GM21367 (cell line): Measurements from ENCODE around the gene LIPG.
"Not testable (repeated sequence)": the region's sequence is repeated elsewhere in the genome, so short reads cannot be mapped to it uniquely, and the experiment has no call there.

Source experiments
- ATAC-seq: cut with Tn5 transposase; IDR thresholded peaks from one replicate; pipeline ENCODE4 v1.9.1; 2021; ENCODE audit not compliant: unreplicated experiment

Gene LIPG

GRCh38 chr18:49572611-49573345 is 10.9 kb downstream of the LIPG start:
- ATAC-seq, result no peak

- no peak for ATAC-seq
Measured at GRCh38 chr18:49573835-49574234, 12.0 kb downstream of the LIPG start.

- not testable (repeated sequence) for ATAC-seq
Measured at GRCh38 chr18:49579041-49579440, 17.2 kb downstream of the LIPG start.

- not testable (repeated sequence) for ATAC-seq
Measured at GRCh38 chr18:49579583-49579982, 17.7 kb downstream of the LIPG start.

GRCh38 chr18:49580279-49580678 is 18.4 kb downstream of the LIPG start:
- ATAC-seq, result no peak

- ATAC-seq, result no peak
Measured at GRCh38 chr18:49581371-49581770, 19.5 kb downstream of the LIPG start.

- no peak for ATAC-seq
Measured at GRCh38 chr18:49582579-49582978, 20.7 kb downstream of the LIPG start.

GRCh38 chr18:49584394-49584793 is 22.5 kb downstream of the LIPG start:
- no peak for ATAC-seq

- not testable (repeated sequence) for ATAC-seq
Measured at GRCh38 chr18:49584951-49585350, 23.1 kb downstream of the LIPG start.

- ATAC-seq, result no peak
Measured at GRCh38 chr18:49585781-49586663, 24.2 kb downstream of the LIPG start.

GRCh38 chr18:49588171-49588570 is 26.3 kb downstream of the LIPG start:
- ATAC-seq, result no peak

- no peak for ATAC-seq
Measured at GRCh38 chr18:49588971-49589370, 27.1 kb downstream of the LIPG start.

- ATAC-seq, result no peak
Measured at GRCh38 chr18:49590608-49591007, 28.8 kb downstream of the LIPG start.

GRCh38 chr18:49591271-49591670 is 29.4 kb downstream of the LIPG start:
- no peak for ATAC-seq

- no peak for ATAC-seq
Measured at GRCh38 chr18:49591775-49592174, 29.9 kb downstream of the LIPG start.

- ATAC-seq, result no peak
Measured at GRCh38 chr18:49596687-49597086, 34.8 kb downstream of the LIPG start.

GRCh38 chr18:49597157-49597931 is 35.5 kb downstream of the LIPG start:
- no peak for ATAC-seq

GRCh38 chr18:49601211-49601610 is 39.4 kb downstream of the LIPG start:
- ATAC-seq, result no peak

GRCh38 chr18:49608366-49609255 is 46.8 kb downstream of the LIPG start:
- no peak for ATAC-seq

- no peak for ATAC-seq
Measured at GRCh38 chr18:49609256-49610021, 47.6 kb downstream of the LIPG start.
